ENCODE data around the gene CCDC92B. TPM values are rescaled to one million over a fixed set of nuclear protein-coding genes. Genes with fewer than 3 reads are reported as not detected.

Gene CCDC92B
- polyA plus RNA-seq, 5 donors, result 0.13 to 0.46 (median 0.24) TPM

GRCh38 chr17:2722611-2723010 is 26.8 kb downstream of the CCDC92B start:
- no peak for DNase-seq

GRCh38 chr17:2721603-2722002 is 27.8 kb downstream of the CCDC92B start:
- DNase-seq, result no peak

GRCh38 chr17:2719861-2720260 is 29.6 kb downstream of the CCDC92B start:
- DNase-seq, result no peak

- no peak for DNase-seq
Observed at GRCh38 chr17:2718150-2718938, 31.1 kb downstream of the CCDC92B start.

- DNase-seq, result no peak
Observed at GRCh38 chr17:2716649-2717048, 32.8 kb downstream of the CCDC92B start.

GRCh38 chr17:2713881-2714280 is 35.6 kb downstream of the CCDC92B start:
- DNase-seq, result no peak

GRCh38 chr17:2712300-2713043 is 37.0 kb downstream of the CCDC92B start:
- DNase-seq, result no peak

- peak; percentile 96 to 97 for DNase-seq
Observed at GRCh38 chr17:2711608-2712299, 37.7 kb downstream of the CCDC92B start, which contains the start of gene CLUH. TSS of gene CLUH (minus strand) at chr17:2711764. CDS start at chr17:2711661, 103 bp downstream.

- DNase-seq, result no peak
Observed at GRCh38 chr17:2710803-2711607, 38.4 kb downstream of the CCDC92B start.

GRCh38 chr17:2710071-2710802 is 39.2 kb downstream of the CCDC92B start:
- no peak for DNase-seq

- DNase-seq, result peak in 1 of 2 donors; percentile 52
Observed at GRCh38 chr17:2709183-2709661, 40.2 kb downstream of the CCDC92B start.

GRCh38 chr17:2708585-2709182 is 40.8 kb downstream of the CCDC92B start:
- no peak for DNase-seq

- DNase-seq, result no peak
Observed at GRCh38 chr17:2707721-2708584, 41.5 kb downstream of the CCDC92B start.

- no peak for DNase-seq
Observed at GRCh38 chr17:2706911-2707510, 42.4 kb downstream of the CCDC92B start.

- no peak for DNase-seq
Observed at GRCh38 chr17:2705888-2706795, 43.3 kb downstream of the CCDC92B start.

GRCh38 chr17:2705263-2705662 is 44.2 kb downstream of the CCDC92B start:
- DNase-seq, result no peak

GRCh38 chr17:2704890-2705248 is 44.6 kb downstream of the CCDC92B start:
- DNase-seq, result no peak

Measured in right lung (tissue), 5 donors.